Peyer's patch (tissue), 4 donors: Measurements from ENCODE around the gene DIPK1A.

Experiments used
- POLR2A ChIP-seq, 2 donors: fragments of 450-650 bp; IDR thresholded peaks; one replicate each; pipeline ENCODE4 v1.5.1; 2017; ENCODE audit warnings: antibody characterized with exemption in 2 of 2, mild to moderate bottlenecking in 2 of 2, moderate library complexity in 2 of 2
- TF ChIP-seq, protein P1 (sequence below), 6 experiments: fragments of 450-650 bp in 4 of 6; fragments of 200-600 bp in 2 of 6; sonication (generic) in 1 of 6; IDR thresholded peaks; one replicate each; pipeline ENCODE4 v1.5.1; 2017 to 2019; ENCODE audit warnings: antibody characterized with exemption in 6 of 6, mild to moderate bottlenecking in 3 of 6, moderate library complexity in 1 of 6

GRCh38 chr1:92826792-92827191 lies 134.5 kb downstream of the DIPK1A start:
- no peak for TF ChIP-seq POLR2A (IDR thresholded peaks at IDR 0.05)
- TF ChIP-seq, protein P1, sequence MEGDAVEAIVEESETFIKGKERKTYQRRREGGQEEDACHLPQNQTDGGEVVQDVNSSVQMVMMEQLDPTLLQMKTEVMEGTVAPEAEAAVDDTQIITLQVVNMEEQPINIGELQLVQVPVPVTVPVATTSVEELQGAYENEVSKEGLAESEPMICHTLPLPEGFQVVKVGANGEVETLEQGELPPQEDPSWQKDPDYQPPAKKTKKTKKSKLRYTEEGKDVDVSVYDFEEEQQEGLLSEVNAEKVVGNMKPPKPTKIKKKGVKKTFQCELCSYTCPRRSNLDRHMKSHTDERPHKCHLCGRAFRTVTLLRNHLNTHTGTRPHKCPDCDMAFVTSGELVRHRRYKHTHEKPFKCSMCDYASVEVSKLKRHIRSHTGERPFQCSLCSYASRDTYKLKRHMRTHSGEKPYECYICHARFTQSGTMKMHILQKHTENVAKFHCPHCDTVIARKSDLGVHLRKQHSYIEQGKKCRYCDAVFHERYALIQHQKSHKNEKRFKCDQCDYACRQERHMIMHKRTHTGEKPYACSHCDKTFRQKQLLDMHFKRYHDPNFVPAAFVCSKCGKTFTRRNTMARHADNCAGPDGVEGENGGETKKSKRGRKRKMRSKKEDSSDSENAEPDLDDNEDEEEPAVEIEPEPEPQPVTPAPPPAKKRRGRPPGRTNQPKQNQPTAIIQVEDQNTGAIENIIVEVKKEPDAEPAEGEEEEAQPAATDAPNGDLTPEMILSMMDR (IDR thresholded peaks at IDR 0.05): no peak
